ENCODE data around the gene ETFB. TPM values are rescaled to one million over a fixed set of nuclear protein-coding genes. Genes with fewer than 3 reads are reported as not detected.

ETFB gene
- total and polyA plus RNA-seq, 9 of the 15 experiments (the other 6 are each of a cell fraction or from before 2014, with no cell fraction given), result 18.1 to 143 (median 96.1) TPM

GRCh38 chr19:51333836-51334460 is 32.2 kb downstream of the ETFB start (continued):
- no peak for TF ChIP-seq ZNF197 (CRISPR knock-in tag; IDR thresholded peaks at IDR 0.05; ENCODE audit: low read depth)
- TF ChIP-seq MCM3 (IDR thresholded peaks at IDR 0.05), result no peak
- no peak for TF ChIP-seq KLF10 (CRISPR knock-in tag; IDR thresholded peaks at IDR 0.05)
- TF ChIP-seq NFATC3 (IDR thresholded peaks at IDR 0.05), result no peak
- no peak for TF ChIP-seq ZNF740 (CRISPR knock-in tag; IDR thresholded peaks at IDR 0.05)
- no peak for TF ChIP-seq ZNF740 (tag; IDR thresholded peaks at IDR 0.05)
- TF ChIP-seq ILF3 (IDR thresholded peaks at IDR 0.05; ENCODE audit: borderline replicate concordance), result no peak
- no peak for TF ChIP-seq ZNF780A (CRISPR knock-in tag; IDR thresholded peaks at IDR 0.05)

- ChIA-PET CTCF (ENCODE audit: low intra/inter-chr PET ratio) (no interaction called here), POLR2A (interaction anchor here (0.9 kb wide), 1 partner anchor 10 kb away, joined by 4 read pairs; no protein-coding TSS in a partner anchor)
- Histone ChIP-seq H3K9me1 (ENCODE audit: control insufficient read depth, insufficient read depth, low read length) (no peaks in the 10 kb centered on the region), H3K4me2 (ENCODE audit: insufficient read depth, low read length) (no peak overlapping the region), H3K9me3 (replicated peaks; ENCODE audit: control insufficient read depth, insufficient read depth, low read depth, low read length) (no peaks in the 10 kb centered on the region), H3K4me3 (no peak overlapping the region), H4K20me1 (replicated peaks; ENCODE audit: control insufficient read depth, insufficient read depth, low read length) (no peaks in the 10 kb centered on the region), H3K9ac (ENCODE audit: insufficient read depth in 1 of 2, low read depth in 2 of 2, low read length in 2 of 2) (no peak overlapping the region), H3K36me3 (ENCODE audit: control insufficient read depth, insufficient read depth, low read length) (no peaks in the 10 kb centered on the region), H2AFZ (ENCODE audit: low read depth, low read length) (no peak overlapping the region), H3K79me2 (ENCODE audit: control insufficient read depth, insufficient read depth, low read length) (no peaks in the 10 kb centered on the region), H3K27me3 (ENCODE audit: control insufficient read depth in 2 of 2, insufficient read depth in 2 of 2, low read length in 2 of 2) (no peaks in the 10 kb centered on the region), H3K4me1 (replicated peaks in 1 of 2; ENCODE audit: control insufficient read depth in 2 of 2, insufficient read depth in 2 of 2, low read length in 2 of 2) (peaks cover 4 to 14% of the 10 kb centered on the region in 2 experiments; a peak in 3 of 5 replicates), H3K27ac (ENCODE audit: extremely low read depth, low read depth, low read length) (no peak overlapping the region)
- in situ Hi-C loops (cut with MboI) (no loop called here), intact Hi-C loops (cut with micrococcal nuclease) (no loop called here)
- no TSS peak for BruUV-seq (replicated peaks)
- DNase-seq (ENCODE audit: extremely low read depth in 1 of 4, low spot score in 3 of 4), result no peak
- 48% methylated on average over 6 of the region's 6 CpGs for WGBS (ENCODE audit: insufficient coverage, low coverage, missing lambda C conversion rate)
- no peak for FAIRE-seq
- no peak for ATAC-seq
- no peak for TF ChIP-seq ZNF785 (CRISPR knock-in tag; IDR thresholded peaks at IDR 0.05)
- TF ChIP-seq ZNF740 (CRISPR knock-in tag; IDR thresholded peaks at IDR 0.05), result no peak
- no peak for TF ChIP-seq ZNF740 (tag; IDR thresholded peaks at IDR 0.05)
- TF ChIP-seq, protein P1, sequence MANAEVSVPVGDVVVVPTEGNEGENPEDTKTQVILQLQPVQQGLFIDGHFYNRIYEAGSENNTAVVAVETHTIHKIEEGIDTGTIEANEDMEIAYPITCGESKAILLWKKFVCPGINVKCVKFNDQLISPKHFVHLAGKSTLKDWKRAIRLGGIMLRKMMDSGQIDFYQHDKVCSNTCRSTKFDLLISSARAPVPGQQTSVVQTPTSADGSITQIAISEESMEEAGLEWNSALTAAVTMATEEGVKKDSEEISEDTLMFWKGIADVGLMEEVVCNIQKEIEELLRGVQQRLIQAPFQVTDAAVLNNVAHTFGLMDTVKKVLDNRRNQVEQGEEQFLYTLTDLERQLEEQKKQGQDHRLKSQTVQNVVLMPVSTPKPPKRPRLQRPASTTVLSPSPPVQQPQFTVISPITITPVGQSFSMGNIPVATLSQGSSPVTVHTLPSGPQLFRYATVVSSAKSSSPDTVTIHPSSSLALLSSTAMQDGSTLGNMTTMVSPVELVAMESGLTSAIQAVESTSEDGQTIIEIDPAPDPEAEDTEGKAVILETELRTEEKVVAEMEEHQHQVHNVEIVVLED (CRISPR knock-in tag; IDR thresholded peaks at IDR 0.05), result no peak
- no peak for TF ChIP-seq ATF3 (IDR thresholded peaks at IDR 0.05)
- TF ChIP-seq ATF3 (CRISPR knock-in tag; conservative IDR thresholded peaks at IDR 0.05), result no peak
- TF ChIP-seq, protein P2, sequence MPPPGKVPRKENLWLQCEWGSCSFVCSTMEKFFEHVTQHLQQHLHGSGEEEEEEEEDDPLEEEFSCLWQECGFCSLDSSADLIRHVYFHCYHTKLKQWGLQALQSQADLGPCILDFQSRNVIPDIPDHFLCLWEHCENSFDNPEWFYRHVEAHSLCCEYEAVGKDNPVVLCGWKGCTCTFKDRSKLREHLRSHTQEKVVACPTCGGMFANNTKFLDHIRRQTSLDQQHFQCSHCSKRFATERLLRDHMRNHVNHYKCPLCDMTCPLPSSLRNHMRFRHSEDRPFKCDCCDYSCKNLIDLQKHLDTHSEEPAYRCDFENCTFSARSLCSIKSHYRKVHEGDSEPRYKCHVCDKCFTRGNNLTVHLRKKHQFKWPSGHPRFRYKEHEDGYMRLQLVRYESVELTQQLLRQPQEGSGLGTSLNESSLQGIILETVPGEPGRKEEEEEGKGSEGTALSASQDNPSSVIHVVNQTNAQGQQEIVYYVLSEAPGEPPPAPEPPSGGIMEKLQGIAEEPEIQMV (tag; conservative IDR thresholded peaks at IDR 0.05; ENCODE audit: low read depth), result no peak
- no peak for TF ChIP-seq TEAD1 (CRISPR knock-in tag; IDR thresholded peaks at IDR 0.05)
Measured at GRCh38 chr19:51331716-51332115, 34.5 kb downstream of the ETFB start.

All from K562 (cell line).